NB4 (cell line): ENCODE data around the gene HAGHL.

Experiments
- POLR2A ChIP-seq: IDR thresholded peaks from 2 replicates; pipeline ENCODE4 v1.6.1; 2011; ENCODE audit warnings: mild to moderate bottlenecking; ENCODE audit not compliant: insufficient read length; ENCODE audit errors: extremely low read depth
- TF ChIP-seq, protein P1 (sequence below): IDR thresholded peaks from one replicate; pipeline ENCODE4 v1.5.1; 2012; ENCODE audit warnings: low read depth, low read length
- TF ChIP-seq, protein P2 (sequence below): IDR thresholded peaks from 2 replicates; pipeline ENCODE4 v1.6.1; 2011; ENCODE audit warnings: low read depth, low read length

DNA sequence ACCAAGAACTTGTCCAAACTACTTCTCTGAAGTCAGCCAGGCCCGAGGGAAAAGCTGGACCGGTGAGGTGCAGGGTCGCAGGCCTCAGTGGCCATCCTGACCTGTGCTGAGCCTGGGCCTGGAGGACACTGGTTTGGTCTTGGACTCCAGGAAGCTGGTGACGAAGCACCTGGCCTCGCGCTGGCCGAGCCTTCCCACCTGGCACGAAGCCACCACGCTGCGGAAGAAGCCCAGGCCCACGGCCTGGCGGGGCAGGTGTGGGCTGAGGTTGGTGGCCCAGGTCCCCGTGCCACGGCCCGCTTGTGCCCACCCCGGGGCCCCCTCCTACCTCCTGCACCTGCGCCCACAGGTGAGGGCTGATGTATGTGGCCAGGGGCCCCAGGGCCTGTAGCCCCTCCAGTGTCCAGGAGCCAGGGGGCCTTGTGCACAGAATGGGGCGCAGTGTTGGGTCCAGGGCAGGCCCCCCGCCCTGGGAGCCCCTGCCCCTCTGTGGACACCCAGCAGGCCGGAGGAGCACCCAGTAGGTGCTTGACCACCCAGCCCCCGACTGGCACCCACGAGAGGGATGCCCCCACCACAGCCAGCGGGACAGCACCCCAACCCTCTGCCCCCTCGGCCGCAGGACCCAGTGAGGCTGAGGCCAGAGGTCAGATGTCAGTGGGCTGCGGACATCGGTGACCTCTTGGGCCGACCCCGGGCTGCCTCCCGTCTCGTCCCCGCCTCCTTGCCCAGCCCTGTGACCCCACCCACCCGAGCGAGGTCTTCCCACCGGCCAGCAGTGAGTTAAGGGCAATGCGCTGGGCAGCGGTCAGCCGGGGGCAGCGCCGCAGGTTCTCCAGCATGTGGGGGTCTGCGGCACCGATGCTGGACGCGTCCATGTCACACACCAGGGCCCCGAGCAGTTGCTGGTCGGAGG is 47.4 kb downstream of the HAGHL start:
- TF ChIP-seq, protein P1, sequence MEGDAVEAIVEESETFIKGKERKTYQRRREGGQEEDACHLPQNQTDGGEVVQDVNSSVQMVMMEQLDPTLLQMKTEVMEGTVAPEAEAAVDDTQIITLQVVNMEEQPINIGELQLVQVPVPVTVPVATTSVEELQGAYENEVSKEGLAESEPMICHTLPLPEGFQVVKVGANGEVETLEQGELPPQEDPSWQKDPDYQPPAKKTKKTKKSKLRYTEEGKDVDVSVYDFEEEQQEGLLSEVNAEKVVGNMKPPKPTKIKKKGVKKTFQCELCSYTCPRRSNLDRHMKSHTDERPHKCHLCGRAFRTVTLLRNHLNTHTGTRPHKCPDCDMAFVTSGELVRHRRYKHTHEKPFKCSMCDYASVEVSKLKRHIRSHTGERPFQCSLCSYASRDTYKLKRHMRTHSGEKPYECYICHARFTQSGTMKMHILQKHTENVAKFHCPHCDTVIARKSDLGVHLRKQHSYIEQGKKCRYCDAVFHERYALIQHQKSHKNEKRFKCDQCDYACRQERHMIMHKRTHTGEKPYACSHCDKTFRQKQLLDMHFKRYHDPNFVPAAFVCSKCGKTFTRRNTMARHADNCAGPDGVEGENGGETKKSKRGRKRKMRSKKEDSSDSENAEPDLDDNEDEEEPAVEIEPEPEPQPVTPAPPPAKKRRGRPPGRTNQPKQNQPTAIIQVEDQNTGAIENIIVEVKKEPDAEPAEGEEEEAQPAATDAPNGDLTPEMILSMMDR, result no peak
- TF ChIP-seq, protein P2, sequence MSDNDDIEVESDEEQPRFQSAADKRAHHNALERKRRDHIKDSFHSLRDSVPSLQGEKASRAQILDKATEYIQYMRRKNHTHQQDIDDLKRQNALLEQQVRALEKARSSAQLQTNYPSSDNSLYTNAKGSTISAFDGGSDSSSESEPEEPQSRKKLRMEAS, result no peak
- TF ChIP-seq POLR2A, result no peak
